PC-3 (cell line): ENCODE results near the gene STRN. TPM values are rescaled to one million over a fixed set of nuclear protein-coding genes. Genes with fewer than 3 reads are reported as not detected.
"Not testable (repeated sequence)": the region's sequence is repeated elsewhere in the genome, so short reads cannot be mapped to it uniquely, and the experiment has no call there.

ENCODE experiments used
- ATAC-seq: fragments of 200-7000 bp; cut with Tn5 transposase; 2 replicates; pipeline ENCODE4 v1.9.1; 2020; ENCODE audit warnings: mild to moderate bottlenecking, moderate library complexity
- BruUV-seq: library from RNA; stranded (reverse); fragments of 400-500 nt; replicated peaks from 2 replicates; lab custom pipeline; 2021; lab: Mats Ljungman, UMichigan
- CTCF ChIA-PET: fragments of 300-600 bp; sonication (Branson Sonifier 250); formaldehyde crosslinking; loops from one replicate; lab custom pipeline; 2022; ENCODE audit warnings: antibody characterized with exemption; lab: Charles Lee
- POLR2A ChIA-PET: fragments of 300-600 bp; sonication (Branson Sonifier 250); formaldehyde crosslinking; loops from one replicate; lab custom pipeline; 2022; ENCODE audit warnings: antibody characterized with exemption; ENCODE audit not compliant: unreplicated experiment; lab: Charles Lee
- DNase-seq: peaks from one replicate; pipeline ENCODE4 v3.0.0-alpha.2; 2015
- H2AFZ ChIP-seq: fragments of 300-600 bp; sonication (generic); 2 replicates; pipeline ENCODE4 v1.6.0; 2016; ENCODE audit warnings: antibody characterized with exemption, low read length
- H3F3A ChIP-seq: fragments of 300-600 bp; sonication (generic); one replicate; pipeline ENCODE4 v1.6.0; 2017; ENCODE audit warnings: antibody characterized with exemption, low read length, control low read depth, mild to moderate bottlenecking; ENCODE audit not compliant: unreplicated experiment
- H3K27ac ChIP-seq: fragments of 300-600 bp; sonication (generic); 2 replicates; pipeline ENCODE4 v1.5.1; 2016; ENCODE audit warnings: mild to moderate bottlenecking, low read length
- H3K27me3 ChIP-seq: fragments of 300-600 bp; sonication (generic); 2 replicates; pipeline ENCODE4 v1.6.1; 2016; ENCODE audit warnings: low read length, mixed read lengths
- H3K36me3 ChIP-seq: fragments of 300-600 bp; sonication (generic); 2 replicates; pipeline ENCODE4 v1.6.1; 2016; ENCODE audit warnings: low read depth, mixed run types, low read length, mixed read lengths
- H3K4me1 ChIP-seq: fragments of 300-600 bp; sonication (generic); 2 replicates; pipeline ENCODE4 v1.5.1; 2016; ENCODE audit warnings: low read length; ENCODE audit not compliant: insufficient read depth
- H3K4me2 ChIP-seq: fragments of 300-600 bp; sonication (generic); 2 replicates; pipeline ENCODE4 v1.6.0; 2016; ENCODE audit warnings: low read length
- H3K4me3 ChIP-seq: fragments of 300-600 bp; sonication (generic); 2 replicates; pipeline ENCODE4 v1.5.1; 2016; ENCODE audit warnings: mild to moderate bottlenecking, low read length, mixed read lengths
- H3K79me2 ChIP-seq: fragments of 300-600 bp; sonication (generic); 2 replicates; pipeline ENCODE4 v1.6.1; 2017; ENCODE audit warnings: low read length, mixed read lengths
- H3K9ac ChIP-seq: fragments of 300-600 bp; sonication (generic); 2 replicates; pipeline ENCODE4 v1.6.0; 2016; ENCODE audit warnings: mild to moderate bottlenecking, low read length
- H3K9me2 ChIP-seq: fragments of 300-600 bp; sonication (generic); replicated peaks from 2 replicates; pipeline ENCODE4 v1.6.1; 2016; ENCODE audit warnings: mixed run types, low read length, mixed read lengths
- H3K9me3 ChIP-seq: fragments of 300-600 bp; sonication (generic); 2 replicates; pipeline ENCODE4 v1.6.1; 2016; ENCODE audit warnings: low read length, mixed read lengths
- H4K20me1 ChIP-seq: fragments of 300-600 bp; sonication (generic); 2 replicates; pipeline ENCODE4 v1.6.1; 2016; ENCODE audit warnings: low read length, mixed read lengths
- CTCF ChIP-seq: fragments of 300-600 bp; sonication (generic); conservative IDR thresholded peaks from 2 replicates; pipeline ENCODE4 v1.5.1; 2017; ENCODE audit warnings: antibody characterized with exemption, low read depth, mild to moderate bottlenecking, low read length
- EZH2 ChIP-seq: fragments of 300-600 bp; sonication (generic); IDR thresholded peaks from one replicate; pipeline ENCODE4 v1.6.1; 2017; ENCODE audit warnings: antibody characterized with exemption, mild to moderate bottlenecking, low read length; ENCODE audit not compliant: unreplicated experiment
- EZH2phosphoT487 ChIP-seq: fragments of 300-600 bp; sonication (generic); IDR thresholded peaks from 2 replicates; pipeline ENCODE4 v1.6.1; 2018; ENCODE audit warnings: mild to moderate bottlenecking, antibody characterized with exemption, low read length, borderline replicate concordance
- intact Hi-C: fragments of 100-400 bp; cut with micrococcal nuclease; formaldehyde crosslinking; loops from 2 replicates; pipeline ENCODE4 v1.9.0; 2023
- total RNA-seq: library from RNA; depleted of rRNA; stranded (reverse); fragments of >200 nt; gene quantifications from 2 replicates; pipeline ENCODE4 v1.2.3, GENCODE V29; 2014

The STRN gene
- total RNA-seq, 1 experiment from 2014 or later = 12.9 TPM

GRCh38 chr2:37000318-37000717 is 34.0 kb upstream of the STRN start:
- ChIA-PET CTCF (interaction anchor here (0.6 kb wide), 1 partner anchor 383 kb away, joined by 3 read pairs; no protein-coding TSS in a partner anchor), POLR2A (no interaction called here)
- DNase-seq (peak; percentile 57), ATAC-seq (peak; percentile 84)
- Histone ChIP-seq H3K27ac (peak overlapping the region; percentile 49), H3K9me2 (no peaks in the 10 kb centered on the region), H2AFZ (no peak overlapping the region), H3K27me3 (no peaks in the 10 kb centered on the region), H3K79me2 (no peaks in the 10 kb centered on the region), H3K36me3 (peaks cover 16% of the 10 kb centered on the region; the same call in 1 of the 2 replicates), H3K9me3 (no peaks in the 10 kb centered on the region), H3K4me1 (peaks cover 15% of the 10 kb centered on the region), H3F3A (no peaks in the 10 kb centered on the region), H3K4me2 (peak overlapping the region; percentile 26; the same call in 1 of the 2 replicates), H3K4me3 (no peak overlapping the region), H4K20me1 (no peaks in the 10 kb centered on the region), H3K9ac (no peak overlapping the region)
- intact Hi-C loops = no loop called here
- no peak for TF ChIP-seq EZH2phosphoT487
- no peak for TF ChIP-seq CTCF
- TF ChIP-seq EZH2 = no peak
- no TSS peak for BruUV-seq

GRCh38 chr2:36999416-36999815 is 33.1 kb upstream of the STRN start:
- POLR2A ChIA-PET, H3K4me3 ChIP-seq, H3K27ac ChIP-seq, H3K9me3 ChIP-seq, H3K9ac ChIP-seq, H4K20me1 ChIP-seq, DNase-seq, BruUV-seq, H3K27me3 ChIP-seq, ATAC-seq, intact Hi-C loops, H3K9me2 ChIP-seq, H3K79me2 ChIP-seq, H3K4me2 ChIP-seq, CTCF ChIA-PET, H2AFZ ChIP-seq, H3F3A ChIP-seq: not testable (repeated sequence)
- Histone ChIP-seq H3K36me3 (peaks cover 16% of the 10 kb centered on the region; the same call in 1 of the 2 replicates), H3K4me1 (peaks cover 15% of the 10 kb centered on the region)

GRCh38 chr2:36993841-36994620 is 27.7 kb upstream of the STRN start:
- H3K79me2 ChIP-seq = no peaks in the 10 kb centered on the region
- no peak overlapping the region for H3K27ac ChIP-seq
- H4K20me1 ChIP-seq = no peaks in the 10 kb centered on the region
- no peaks in the 10 kb centered on the region for H3K4me1 ChIP-seq
- intact Hi-C loops = no loop called here
- no peak for DNase-seq
- no peak overlapping the region for H3K4me2 ChIP-seq
- peaks cover 10% of the 10 kb centered on the region; the same call in 1 of the 2 replicates for H3K36me3 ChIP-seq
- H3K4me3 ChIP-seq = no peak overlapping the region
- no peaks in the 10 kb centered on the region for H3K27me3 ChIP-seq
- POLR2A ChIA-PET = no interaction called here
- no TSS peak for BruUV-seq
- no peaks in the 10 kb centered on the region for H3K9me3 ChIP-seq
- CTCF ChIA-PET = no interaction called here
- H3K9ac ChIP-seq = no peak overlapping the region
- no peaks in the 10 kb centered on the region for H3F3A ChIP-seq
- no peak overlapping the region for H2AFZ ChIP-seq
- TF ChIP-seq CTCF = no peak
- no peak for TF ChIP-seq EZH2phosphoT487
- no peak for TF ChIP-seq EZH2
- H3K9me2 ChIP-seq = no peaks in the 10 kb centered on the region
- no peak for ATAC-seq
